SU-DHL-6 (cell line): ENCODE data around the gene HOXC12.

ENCODE experiments used
- H2AFZ ChIP-seq: fragments of 200-600 bp; sonication (generic); 2 replicates; pipeline ENCODE4 v1.6.1; 2014; ENCODE audit warnings: low read depth, mild to moderate bottlenecking, moderate library complexity, mixed read lengths, antibody characterized with exemption, low read length; ENCODE audit not compliant: severe bottlenecking
- H3F3A ChIP-seq: fragments of 200-600 bp; shearing (Covaris generic); 2 replicates; pipeline ENCODE4 v1.6.0; 2016; ENCODE audit warnings: antibody characterized with exemption, mild to moderate bottlenecking; ENCODE audit not compliant: insufficient read depth
- H3K27ac ChIP-seq: fragments of 200-600 bp; sonication (generic); 2 replicates; pipeline ENCODE4 v1.5.1; 2016; ENCODE audit warnings: low read depth, mild to moderate bottlenecking, low read length, moderate library complexity, mixed read lengths
- H3K27me3 ChIP-seq: fragments of 200-600 bp; sonication (generic), shearing (Covaris generic); 2 replicates; pipeline ENCODE4 v1.6.0; 2014; ENCODE audit warnings: mild to moderate bottlenecking, low read length
- H3K36me3 ChIP-seq: fragments of 200-600 bp; sonication (generic); 2 replicates; pipeline ENCODE4 v1.6.1; 2014; ENCODE audit warnings: mild to moderate bottlenecking, low read length, mixed read lengths
- H3K4me2 ChIP-seq: fragments of 300-600, 200-600 bp; shearing (Covaris generic), sonication (generic); 2 replicates; pipeline ENCODE4 v1.6.0; 2014; ENCODE audit warnings: low read length, low read depth, mild to moderate bottlenecking; ENCODE audit not compliant: poor library complexity, severe bottlenecking
- H3K4me3 ChIP-seq: fragments of 200-600 bp; sonication (generic); 2 replicates; pipeline ENCODE4 v1.5.1; 2014; ENCODE audit warnings: antibody characterized with exemption, low read length, mild to moderate bottlenecking, mixed read lengths; ENCODE audit not compliant: insufficient read depth, poor library complexity, severe bottlenecking
- H3K79me2 ChIP-seq: fragments of 200-600 bp; sonication (generic); 2 replicates; pipeline ENCODE4 v1.6.1; 2014; ENCODE audit warnings: mild to moderate bottlenecking, low read length, moderate library complexity; ENCODE audit not compliant: insufficient read depth
- H3K9ac ChIP-seq: fragments of 200-600 bp; sonication (generic); 2 replicates; pipeline ENCODE4 v1.7.0; 2014; ENCODE audit warnings: mild to moderate bottlenecking, low read length
- H3K9me2 ChIP-seq: fragments of 200-600 bp; sonication (generic); replicated peaks from 2 replicates; pipeline ENCODE4 v1.6.1; 2014; ENCODE audit warnings: low read length; ENCODE audit not compliant: insufficient read depth
- H3K9me3 ChIP-seq: fragments of 200-600 bp; sonication (generic); 2 replicates; pipeline ENCODE4 v1.6.1; 2014; ENCODE audit warnings: low read length, mixed read lengths; ENCODE audit not compliant: insufficient read depth
- H4K20me1 ChIP-seq: fragments of 200-600 bp; sonication (generic); 2 replicates; pipeline ENCODE4 v1.6.1; 2014; ENCODE audit warnings: low read depth, mild to moderate bottlenecking, antibody characterized with exemption, low read length, moderate library complexity, mixed read lengths
- CTCF ChIP-seq: fragments of 200-600 bp; sonication (generic); IDR thresholded peaks from one replicate; pipeline ENCODE4 v1.5.1; 2017; ENCODE audit warnings: antibody characterized with exemption, mild to moderate bottlenecking, low read length, moderate library complexity; ENCODE audit not compliant: insufficient read depth, poor library complexity, severe bottlenecking
- EZH2phosphoT487 ChIP-seq: fragments of 200-600 bp; sonication (generic), shearing (Covaris generic); conservative IDR thresholded peaks from 2 replicates; pipeline ENCODE4 v1.6.1; 2018; ENCODE audit warnings: mild to moderate bottlenecking, antibody characterized with exemption, low read length, moderate library complexity, mixed read lengths

HOXC12 gene

GRCh38 chr12:53954694-53955035 is at the start of gene HOXC12:
Gene HOXC12 (plus strand): TSS chr12:53954903. CDS start chr12:53954930, 27 bp downstream.
- Histone ChIP-seq H2AFZ (no peak within 1 kb of the TSS), H3K36me3 (no peaks in the 10 kb centered on the region), H3K9ac (no peak within 1 kb of the TSS), H4K20me1 (no peaks in the 10 kb centered on the region), H3K9me2 (no peaks in the 10 kb centered on the region), H3K79me2 (no peaks in the 10 kb centered on the region), H3K9me3 (no peaks in the 10 kb centered on the region), H3K4me3 (no peak within 1 kb of the TSS), H3K4me2 (no peak within 1 kb of the TSS), H3K27me3 (no peaks in the 10 kb centered on the region), H3F3A (no peaks in the 10 kb centered on the region), H3K27ac (no peak within 1 kb of the TSS)
- no peak for TF ChIP-seq CTCF
- TF ChIP-seq EZH2phosphoT487: no peak

- Histone ChIP-seq H3K9me3 (no peaks in the 10 kb centered on the region), H3K79me2 (no peaks in the 10 kb centered on the region), H3F3A (no peaks in the 10 kb centered on the region), H3K9me2 (no peaks in the 10 kb centered on the region), H3K4me2 (no peak overlapping the region), H4K20me1 (no peaks in the 10 kb centered on the region), H3K9ac (no peak overlapping the region), H3K27me3 (no peaks in the 10 kb centered on the region), H3K27ac (no peak overlapping the region), H3K4me3 (no peak overlapping the region), H2AFZ (no peak overlapping the region), H3K36me3 (no peaks in the 10 kb centered on the region)
- no peak for TF ChIP-seq CTCF
- no peak for TF ChIP-seq EZH2phosphoT487
Observed at GRCh38 chr12:53907103-53907502, 47.6 kb upstream of the HOXC12 start.

GRCh38 chr12:53916788-53917655 is 37.7 kb upstream of the HOXC12 start:
- H3K79me2 ChIP-seq: no peaks in the 10 kb centered on the region
- H3K9ac ChIP-seq: no peak overlapping the region
- no peaks in the 10 kb centered on the region for H3K9me3 ChIP-seq
- H3K9me2 ChIP-seq: no peaks in the 10 kb centered on the region
- no peaks in the 10 kb centered on the region for H3K27me3 ChIP-seq
- H4K20me1 ChIP-seq: no peaks in the 10 kb centered on the region
- TF ChIP-seq EZH2phosphoT487: no peak
- no peak for TF ChIP-seq CTCF
- H3F3A ChIP-seq: no peaks in the 10 kb centered on the region
- H3K4me2 ChIP-seq: no peak overlapping the region
- H3K27ac ChIP-seq: no peak overlapping the region
- H3K4me3 ChIP-seq: no peak overlapping the region
- H3K36me3 ChIP-seq: no peaks in the 10 kb centered on the region
- H2AFZ ChIP-seq: no peak overlapping the region
